Measurements from ENCODE around the gene GGT7.

DNA sequence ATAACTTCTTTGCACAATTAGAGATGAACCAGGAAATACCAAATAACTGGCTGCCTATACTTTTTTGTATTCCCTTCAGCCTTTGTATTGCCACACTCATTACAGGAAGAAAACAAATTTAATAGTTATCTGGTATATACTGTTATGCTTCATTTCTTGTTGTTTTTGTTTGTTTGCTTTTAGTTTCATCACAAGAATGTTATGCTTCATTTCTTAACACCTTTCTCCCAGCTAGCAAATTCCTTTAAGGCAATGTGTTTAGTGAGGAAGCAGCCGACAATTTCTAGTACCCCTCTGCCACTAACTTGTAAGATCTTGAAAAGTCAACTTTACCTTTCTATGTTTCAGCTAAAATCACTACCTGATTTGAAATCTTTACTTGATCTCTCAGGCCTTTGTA, 48.6 kb downstream of the GGT7 start:
- TF ChIP-seq CTCF (IDR thresholded peaks at IDR 0.05; ENCODE audit: low read length) (no peak), EZH2 (IDR thresholded peaks at IDR 0.05; ENCODE audit: borderline replicate concordance, low read length) (no peak)

Measured in OCI-LY1 (cell line).